PC-9 (cell line): Measurements from ENCODE around the gene ERMP1. TPM values are rescaled to one million over a fixed set of nuclear protein-coding genes. Genes with fewer than 3 reads are reported as not detected.

Experiments used
- BruUV-seq: library from RNA; stranded (reverse); fragments of 400-500 nt; replicated peaks from 2 replicates; lab custom pipeline; 2021; lab: Mats Ljungman, UMichigan
- CTCF ChIA-PET: fragments of 300-600 bp; sonication (Branson Sonifier 250); formaldehyde crosslinking; loops from one replicate; lab custom pipeline; 2022; ENCODE audit warnings: antibody characterized with exemption; lab: Charles Lee
- POLR2A ChIA-PET: fragments of 300-600 bp; sonication (Branson Sonifier 250); formaldehyde crosslinking; loops from one replicate; lab custom pipeline; 2022; ENCODE audit warnings: antibody characterized with exemption; ENCODE audit not compliant: unreplicated experiment; lab: Charles Lee
- DNase-seq, 2 experiments: peaks; one replicate each; pipeline versions ENCODE4 v3.0.0 to v3.0.0-alpha.2; 2015 to 2022; ENCODE audit warnings: mixed read lengths in 1 of 2
- H2AFZ ChIP-seq: fragments of 200-600 bp; sonication (generic); 2 replicates; pipeline ENCODE4 v1.8.1; 2017; ENCODE audit warnings: antibody characterized with exemption
- H3F3A ChIP-seq: fragments of 200-600 bp; sonication (generic); 2 replicates; pipeline ENCODE4 v1.8.1; 2017; ENCODE audit warnings: antibody characterized with exemption, mild to moderate bottlenecking, low read depth; ENCODE audit not compliant: insufficient read depth
- H3K27ac ChIP-seq: fragments of 200-600 bp; sonication (generic); 2 replicates; pipeline ENCODE4 v1.6.1; 2016; ENCODE audit warnings: mixed run types
- H3K27me3 ChIP-seq: fragments of 200-600 bp; sonication (generic); 2 replicates; pipeline ENCODE4 v1.6.1; 2016; ENCODE audit warnings: low read depth, mixed run types; ENCODE audit not compliant: insufficient read depth
- H3K36me3 ChIP-seq: fragments of 200-600 bp; sonication (generic); 2 replicates; pipeline ENCODE4 v1.6.1; 2016; ENCODE audit warnings: low read depth, mixed run types
- H3K4me1 ChIP-seq: fragments of 200-600 bp; sonication (generic); replicated peaks from 2 replicates; pipeline ENCODE4 v1.6.1; 2016; ENCODE audit warnings: mixed run types; ENCODE audit not compliant: insufficient read depth
- H3K4me2 ChIP-seq: fragments of 200-600 bp; sonication (generic); 2 replicates; pipeline ENCODE4 v1.6.1; 2017; ENCODE audit warnings: mixed run types
- H3K4me3 ChIP-seq: fragments of 200-600 bp; sonication (generic); 2 replicates; pipeline ENCODE4 v1.6.1; 2016; ENCODE audit warnings: mixed run types
- H3K79me2 ChIP-seq: fragments of 200-600 bp; sonication (generic); 2 replicates; pipeline ENCODE4 v1.6.1; 2017; ENCODE audit warnings: low read depth, mixed run types
- H3K9me2 ChIP-seq: fragments of 200-600 bp; sonication (generic); 2 replicates; pipeline ENCODE4 v1.8.1; 2017; ENCODE audit warnings: mild to moderate bottlenecking; ENCODE audit not compliant: insufficient read depth
- H3K9me3 ChIP-seq: fragments of 200-600 bp; sonication (generic); 2 replicates; pipeline ENCODE4 v1.8.1; 2016; ENCODE audit warnings: low read depth; ENCODE audit not compliant: insufficient read depth
- H4K20me1 ChIP-seq: fragments of 200-600 bp; sonication (generic); 2 replicates; pipeline ENCODE4 v1.8.1; 2017; ENCODE audit not compliant: insufficient read depth
- CTCF ChIP-seq: fragments of 200-600 bp; sonication (generic); conservative IDR thresholded peaks from 2 replicates; pipeline ENCODE4 v1.6.1; 2017; ENCODE audit warnings: mixed run types, antibody characterized with exemption, mild to moderate bottlenecking, moderate library complexity
- EZH2 ChIP-seq: fragments of 200-600 bp; sonication (generic); IDR thresholded peaks from 2 replicates; pipeline ENCODE4 v1.8.0; 2017; ENCODE audit warnings: antibody characterized with exemption, low read depth
- intact Hi-C: fragments of 100-400 bp; cut with micrococcal nuclease; formaldehyde crosslinking; loops from one replicate; pipeline ENCODE4 v1.10.0; 2022; ENCODE audit not compliant: unreplicated experiment
- total RNA-seq: library from RNA; stranded (reverse); gene quantifications from 2 replicates; pipeline ENCODE4 v1.2.3, GENCODE V29; 2021

ERMP1 gene
- total RNA-seq, 1 experiment from 2014 or later: 51.0 TPM

GRCh38 chr9:5798581-5798980, 34.3 kb downstream of the ERMP1 start:
- peaks cover 12% of the 10 kb centered on the region; the same call in 1 of the 2 replicates for H3F3A ChIP-seq
- peaks cover 5% of the 10 kb centered on the region; the same call in 1 of the 2 replicates for H3K36me3 ChIP-seq
- POLR2A ChIA-PET: no interaction called here
- peaks cover 8% of the 10 kb centered on the region; the same call in 1 of the 2 replicates for H3K79me2 ChIP-seq
- H3K27me3 ChIP-seq: no peaks in the 10 kb centered on the region
- H3K9me3 ChIP-seq: no peaks in the 10 kb centered on the region
- CTCF ChIA-PET: interaction anchor here (0.7 to 0.9 kb wide), 3 partner anchors 31 to 1022 kb away, joined by 3 to 4 read pairs (median 3); no protein-coding TSS in a partner anchor
- no peaks in the 10 kb centered on the region for H3K9me2 ChIP-seq
- H3K4me3 ChIP-seq: no peak overlapping the region
- no peak overlapping the region for H3K27ac ChIP-seq
- BruUV-seq: no TSS peak
- intact Hi-C loops: loop anchor here (5.0 kb wide), 1 partner anchor 89 kb away; no protein-coding TSS in a partner anchor
- TF ChIP-seq EZH2 (no peak), CTCF (no peak)
- H3K4me2 ChIP-seq: no peak overlapping the region
- H3K4me1 ChIP-seq: peaks cover 15% of the 10 kb centered on the region; the same call in 1 of the 2 replicates
- no peaks in the 10 kb centered on the region for H4K20me1 ChIP-seq
- no peak for DNase-seq
- no peak overlapping the region for H2AFZ ChIP-seq

DNA sequence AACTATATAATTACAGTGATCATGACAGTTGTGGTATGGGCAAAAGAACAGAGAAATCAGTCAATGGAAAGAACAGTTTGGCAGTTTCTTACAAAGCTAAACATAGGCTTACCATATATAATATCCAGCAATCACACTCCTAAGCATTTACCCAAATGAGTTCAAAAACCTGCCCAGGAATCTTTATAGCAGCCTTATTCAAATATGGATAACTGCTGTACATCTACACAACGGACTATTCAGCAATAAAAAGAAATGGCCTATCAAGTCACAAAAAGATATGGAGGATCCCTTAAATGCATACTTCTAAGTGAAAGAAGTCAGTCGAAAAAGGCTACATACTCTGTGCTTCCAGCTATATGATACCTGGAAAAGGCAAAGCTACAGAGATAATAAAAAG, 36.6 kb downstream of the ERMP1 start:
- no peak for DNase-seq
- Histone ChIP-seq H4K20me1 (no peaks in the 10 kb centered on the region), H3K27me3 (no peaks in the 10 kb centered on the region), H3K9me2 (no peaks in the 10 kb centered on the region), H3F3A (peaks cover 4% of the 10 kb centered on the region; the same call in 1 of the 2 replicates), H3K4me3 (no peak overlapping the region), H2AFZ (no peak overlapping the region), H3K27ac (no peak overlapping the region), H3K4me1 (peaks cover 9% of the 10 kb centered on the region; the same call in 1 of the 2 replicates), H3K9me3 (no peaks in the 10 kb centered on the region), H3K36me3 (peaks cover 15% of the 10 kb centered on the region), H3K4me2 (no peak overlapping the region), H3K79me2 (peaks cover 23% of the 10 kb centered on the region)
- intact Hi-C loops: loop anchor here (5.0 kb wide), 1 partner anchor 91 kb away; no protein-coding TSS in a partner anchor
- ChIA-PET CTCF (no interaction called here), POLR2A (interaction anchor here (0.7 kb wide), 1 partner anchor 48 kb away, joined by 5 read pairs; no protein-coding TSS in a partner anchor)
- no TSS peak for BruUV-seq
- no peak for TF ChIP-seq CTCF
- TF ChIP-seq EZH2: no peak

GRCh38 chr9:5793812-5794211, 39.1 kb downstream of the ERMP1 start:
- H2AFZ ChIP-seq: no peak overlapping the region
- H3F3A ChIP-seq: no peaks in the 10 kb centered on the region
- peaks cover 15% of the 10 kb centered on the region for H3K36me3 ChIP-seq
- H4K20me1 ChIP-seq: no peaks in the 10 kb centered on the region
- no peaks in the 10 kb centered on the region for H3K4me1 ChIP-seq
- TF ChIP-seq CTCF: no peak
- no peak for TF ChIP-seq EZH2
- H3K4me3 ChIP-seq: no peak overlapping the region
- H3K9me2 ChIP-seq: no peaks in the 10 kb centered on the region
- H3K79me2 ChIP-seq: peaks cover 27% of the 10 kb centered on the region
- no peak for DNase-seq
- ChIA-PET POLR2A (no interaction called here), CTCF (no interaction called here)
- H3K9me3 ChIP-seq: no peaks in the 10 kb centered on the region
- no TSS peak for BruUV-seq
- H3K27ac ChIP-seq: no peak overlapping the region
- H3K4me2 ChIP-seq: no peak overlapping the region
- intact Hi-C loops: no loop called here
- no peaks in the 10 kb centered on the region for H3K27me3 ChIP-seq
